Suprapubic skin (tissue), 4 donors: ENCODE data around the gene MISP. TPM values are rescaled to one million over a fixed set of nuclear protein-coding genes. Genes with fewer than 3 reads are reported as not detected.
"Not testable (repeated sequence)": the region's sequence is repeated elsewhere in the genome, so short reads cannot be mapped to it uniquely, and the experiment has no call there.

Experiments
- DNase-seq, 2 donors: peaks; one replicate each; pipeline ENCODE4 v3.0.0-alpha.2; 2019; ENCODE audit warnings: low spot score in 2 of 2
- H3K27ac ChIP-seq: fragments of 200-600 bp; sonication (generic); one replicate; pipeline ENCODE4 v1.5.1; 2019
- H3K27me3 ChIP-seq: fragments of 200-600 bp; sonication (generic); one replicate; pipeline ENCODE4 v1.5.1; 2019
- H3K36me3 ChIP-seq: fragments of 200-600 bp; sonication (generic); one replicate; pipeline ENCODE4 v1.5.1; 2019
- H3K4me1 ChIP-seq: fragments of 200-600 bp; sonication (generic); one replicate; pipeline ENCODE4 v1.5.1; 2019
- H3K4me3 ChIP-seq: fragments of 200-600 bp; sonication (generic); one replicate; pipeline ENCODE4 v1.5.1; 2019; ENCODE audit warnings: mild to moderate bottlenecking
- H3K9me3 ChIP-seq: fragments of 200-600 bp; sonication (generic); one replicate; pipeline ENCODE4 v1.5.1; 2019
- EP300 ChIP-seq: sonication (generic); formaldehyde crosslinking; IDR thresholded peaks from one replicate; pipeline ENCODE4 v1.6.1; 2017; ENCODE audit warnings: antibody characterized with exemption
- POLR2A ChIP-seq, 2 donors: fragments of 450-650 bp; IDR thresholded peaks; one replicate each; pipeline ENCODE4 v1.6.1; 2017; ENCODE audit warnings: antibody characterized with exemption in 2 of 2, mild to moderate bottlenecking in 2 of 2, moderate library complexity in 2 of 2
- POLR2AphosphoS5 ChIP-seq, 3 donors: sonication (generic); formaldehyde crosslinking; IDR thresholded peaks; one replicate each; pipeline ENCODE4 v1.6.1; 2017; ENCODE audit warnings: antibody characterized with exemption in 3 of 3
- WGBS: methylation state at CpG from one replicate; pipeline ENCODE4 v1.1.5; 2018; 5-methylcytosine and 5-hydroxymethylcytosine counted together
- total RNA-seq, 4 donors: library from RNA; depleted of rRNA; stranded (reverse); fragments of >200 nt; gene quantifications; one replicate each; pipeline ENCODE4 v1.1.0, GENCODE V29; 2016
- TF ChIP-seq, protein P1 (sequence below), 2 donors: fragments of 200-600 bp in 1 of 2; fragments of 450-650 bp in 1 of 2; sonication (generic) in 1 of 2; IDR thresholded peaks; one replicate each; pipeline ENCODE4 v1.5.1; 2016 to 2019; ENCODE audit warnings: antibody characterized with exemption in 2 of 2, mild to moderate bottlenecking in 1 of 2, moderate library complexity in 1 of 2

Gene MISP
- total RNA-seq, 4 donors from 2014 or later = 0.60 to 6.5 (median 2.0) TPM; not detected in 1

DNA sequence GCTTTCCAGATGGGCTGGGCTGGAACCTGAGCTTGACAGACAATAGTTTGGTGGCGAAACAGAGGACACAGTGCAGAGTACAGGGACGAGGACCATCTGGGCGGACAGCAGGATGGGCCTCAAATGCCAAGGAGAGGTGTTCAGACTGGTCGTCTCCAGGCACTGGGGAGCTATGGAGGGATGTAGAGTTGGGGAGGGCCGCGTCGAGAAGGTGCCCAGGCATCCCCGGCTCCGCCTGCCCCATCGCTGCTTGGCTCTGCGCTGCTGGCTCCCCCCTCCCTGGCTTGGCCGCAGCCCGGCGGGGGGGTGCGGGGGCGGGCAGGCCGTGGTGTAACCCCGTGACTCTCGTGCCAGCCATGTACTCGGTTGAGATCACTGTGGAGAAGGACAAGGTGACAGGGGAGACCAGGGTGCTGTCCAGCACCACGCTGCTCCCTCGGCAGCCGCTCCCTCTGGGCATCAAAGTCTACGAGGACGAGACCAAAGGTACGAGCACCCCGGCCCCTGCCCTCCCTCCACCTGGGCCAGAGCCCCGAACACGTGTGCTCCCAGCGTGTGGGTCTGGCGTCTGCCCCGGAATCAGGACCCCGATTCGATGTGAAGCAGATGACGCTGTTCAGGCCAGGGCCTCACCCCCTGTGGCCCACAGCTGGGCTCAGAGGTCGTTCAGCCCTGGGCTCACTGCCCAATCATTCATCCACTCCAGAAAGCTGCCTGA is 10.8 kb upstream of the MISP start:
- Histone ChIP-seq H3K27ac (no peak overlapping the region), H3K4me1 (no peaks in the 10 kb centered on the region), H3K9me3 (no peaks in the 10 kb centered on the region), H3K4me3 (no peak overlapping the region), H3K27me3 (no peaks in the 10 kb centered on the region), H3K36me3 (peaks cover 20% of the 10 kb centered on the region)
- WGBS = 91% methylated on average over 24 of the region's 36 CpGs
- TF ChIP-seq POLR2AphosphoS5 (IDR thresholded peaks at IDR 0.05) (no peak), EP300 (no peak), POLR2A (IDR thresholded peaks at IDR 0.05) (no peak)
- TF ChIP-seq, protein P1, sequence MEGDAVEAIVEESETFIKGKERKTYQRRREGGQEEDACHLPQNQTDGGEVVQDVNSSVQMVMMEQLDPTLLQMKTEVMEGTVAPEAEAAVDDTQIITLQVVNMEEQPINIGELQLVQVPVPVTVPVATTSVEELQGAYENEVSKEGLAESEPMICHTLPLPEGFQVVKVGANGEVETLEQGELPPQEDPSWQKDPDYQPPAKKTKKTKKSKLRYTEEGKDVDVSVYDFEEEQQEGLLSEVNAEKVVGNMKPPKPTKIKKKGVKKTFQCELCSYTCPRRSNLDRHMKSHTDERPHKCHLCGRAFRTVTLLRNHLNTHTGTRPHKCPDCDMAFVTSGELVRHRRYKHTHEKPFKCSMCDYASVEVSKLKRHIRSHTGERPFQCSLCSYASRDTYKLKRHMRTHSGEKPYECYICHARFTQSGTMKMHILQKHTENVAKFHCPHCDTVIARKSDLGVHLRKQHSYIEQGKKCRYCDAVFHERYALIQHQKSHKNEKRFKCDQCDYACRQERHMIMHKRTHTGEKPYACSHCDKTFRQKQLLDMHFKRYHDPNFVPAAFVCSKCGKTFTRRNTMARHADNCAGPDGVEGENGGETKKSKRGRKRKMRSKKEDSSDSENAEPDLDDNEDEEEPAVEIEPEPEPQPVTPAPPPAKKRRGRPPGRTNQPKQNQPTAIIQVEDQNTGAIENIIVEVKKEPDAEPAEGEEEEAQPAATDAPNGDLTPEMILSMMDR (IDR thresholded peaks at IDR 0.05) = no peak
- no peak for DNase-seq

GRCh38 chr19:740816-741505 is 10.0 kb upstream of the MISP start:
- DNase-seq, H3K4me1 ChIP-seq, H3K9me3 ChIP-seq, H3K27ac ChIP-seq, H3K4me3 ChIP-seq, H3K27me3 ChIP-seq: not testable (repeated sequence)
- H3K36me3 ChIP-seq = peaks cover 22% of the 10 kb centered on the region
- WGBS = 82% methylated on average over 16 of the region's 16 CpGs

DNA sequence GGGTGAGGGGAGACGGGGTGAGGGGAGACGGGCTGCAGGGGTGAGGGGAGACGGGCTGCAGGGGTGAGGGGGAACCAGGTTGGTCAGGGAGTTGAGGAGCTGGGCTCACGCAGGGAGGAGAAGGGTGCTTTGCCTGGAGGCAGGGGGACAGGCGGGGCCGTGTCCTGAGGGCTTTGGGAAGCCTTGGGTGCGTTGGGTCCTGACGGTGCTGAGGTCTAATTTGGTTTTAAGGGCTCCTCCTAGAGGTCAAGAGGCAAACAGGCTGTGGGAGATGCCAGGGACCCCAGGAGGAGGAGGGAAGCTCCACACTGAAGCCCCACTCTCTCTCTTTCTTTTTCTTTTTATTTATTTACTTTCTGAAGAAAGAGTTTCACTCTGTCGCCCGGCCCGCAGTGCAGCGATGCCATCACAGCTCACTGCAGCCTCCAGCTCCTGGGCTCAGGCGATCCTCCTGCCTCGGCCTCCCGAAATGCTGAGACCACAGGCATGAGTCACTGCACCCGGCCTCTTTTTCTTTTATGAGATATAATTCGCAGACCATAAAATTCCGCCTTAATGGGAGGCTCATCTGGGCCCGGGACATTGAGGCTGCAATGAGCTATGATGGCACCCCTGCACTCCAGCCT is 9.3 kb upstream of the MISP start:
- Histone ChIP-seq H3K4me1 (no peaks in the 10 kb centered on the region), H3K27ac (no peak overlapping the region), H3K4me3 (no peak overlapping the region), H3K27me3 (no peaks in the 10 kb centered on the region), H3K9me3 (no peaks in the 10 kb centered on the region), H3K36me3 (peaks cover 22% of the 10 kb centered on the region)
- no peak for DNase-seq
- TF ChIP-seq POLR2AphosphoS5 (IDR thresholded peaks at IDR 0.05) (no peak), EP300 (no peak), POLR2A (IDR thresholded peaks at IDR 0.05) (no peak)
- TF ChIP-seq, protein P1 (IDR thresholded peaks at IDR 0.05) = no peak
- 83% methylated on average over 17 of the region's 19 CpGs for WGBS

- Histone ChIP-seq H3K27ac (no peak overlapping the region), H3K4me1 (no peaks in the 10 kb centered on the region), H3K4me3 (no peak overlapping the region), H3K36me3 (peaks cover 26% of the 10 kb centered on the region), H3K9me3 (no peaks in the 10 kb centered on the region), H3K27me3 (no peaks in the 10 kb centered on the region)
- WGBS = 92% methylated on average over 21 of the region's 24 CpGs
- TF ChIP-seq, protein P1 (IDR thresholded peaks at IDR 0.05) = no peak
- TF ChIP-seq EP300 = no peak
- TF ChIP-seq POLR2AphosphoS5 (IDR thresholded peaks at IDR 0.05) = no peak
- TF ChIP-seq POLR2A (IDR thresholded peaks at IDR 0.05) = no peak
- no peak for DNase-seq
Observed at GRCh38 chr19:742540-743075, 8.3 kb upstream of the MISP start.

DNA sequence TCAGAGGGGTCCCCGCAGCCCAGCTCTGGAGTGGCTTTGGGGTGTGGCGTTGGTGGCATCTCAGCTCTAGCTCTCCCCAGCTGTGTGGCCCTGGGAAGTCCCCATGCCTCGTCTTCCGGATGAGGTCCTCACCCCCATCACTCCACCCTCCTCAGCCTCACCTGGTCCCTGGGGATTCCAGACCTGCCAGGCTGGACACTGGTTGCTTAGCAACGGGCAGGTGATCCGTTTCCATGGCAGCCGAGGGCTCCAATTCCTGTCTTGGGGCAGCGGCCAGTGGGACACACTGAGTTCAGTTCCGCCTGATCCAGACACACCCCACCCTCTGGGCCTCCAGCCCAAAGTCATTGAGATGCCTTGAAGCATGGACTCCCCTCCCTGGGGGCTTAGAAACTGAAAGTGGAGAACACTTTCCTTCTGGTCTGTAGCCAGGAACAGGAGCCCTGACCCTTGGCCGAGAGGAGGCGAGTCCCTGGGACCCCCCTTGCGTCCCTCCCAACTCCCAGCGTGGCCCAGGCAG is 7.7 kb upstream of the MISP start:
- TF ChIP-seq EP300 (no peak), POLR2A (IDR thresholded peaks at IDR 0.05) (no peak), POLR2AphosphoS5 (IDR thresholded peaks at IDR 0.05) (no peak)
- TF ChIP-seq, protein P1 (IDR thresholded peaks at IDR 0.05) = no peak
- H3K4me1 ChIP-seq = no peaks in the 10 kb centered on the region
- no peak overlapping the region for H3K4me3 ChIP-seq
- no peak for DNase-seq
- 84% methylated on average over 8 of the region's 13 CpGs for WGBS
- peaks cover 28% of the 10 kb centered on the region for H3K36me3 ChIP-seq
- no peak overlapping the region for H3K27ac ChIP-seq
- H3K9me3 ChIP-seq = no peaks in the 10 kb centered on the region
- no peaks in the 10 kb centered on the region for H3K27me3 ChIP-seq

- H3K27me3 ChIP-seq, H3K9me3 ChIP-seq, H3K4me1 ChIP-seq, H3K4me3 ChIP-seq, H3K27ac ChIP-seq, DNase-seq: not testable (repeated sequence)
- WGBS = 78% methylated on average over 7 of the region's 7 CpGs
- H3K36me3 ChIP-seq = peaks cover 27% of the 10 kb centered on the region
Observed at GRCh38 chr19:745138-745537, 5.8 kb upstream of the MISP start.
